H1 (cell line): ENCODE measurements around the gene CBR3. TPM values are rescaled to one million over a fixed set of nuclear protein-coding genes. Genes with fewer than 3 reads are reported as not detected.

Experiments
- CTCF ChIA-PET: fragments of 300-600 bp; sonication (Branson Sonifier 250); formaldehyde crosslinking; loops from one replicate; lab custom pipeline; 2021; ENCODE audit not compliant: partially characterized antibody; lab: Charles Lee
- POLR2A ChIA-PET: fragments of 300-600 bp; sonication (Branson Sonifier 250); formaldehyde crosslinking; loops from one replicate; lab custom pipeline; 2021; ENCODE audit warnings: inconsistent platforms; ENCODE audit not compliant: partially characterized antibody; lab: Charles Lee
- DNase-seq, 2 experiments: peaks; one replicate each; pipeline versions ENCODE4 v3.0.0 to v3.0.0-alpha.2; 2010 to 2022; ENCODE audit warnings: low spot score in 2 of 2, low read depth in 1 of 2, mixed read lengths in 1 of 2
- FAIRE-seq: peaks from 2 replicates; lab custom pipeline; 2011; peaks lifted over from hg19 to GRCh38; lab: Jason Lieb, UNC
- H2AFZ ChIP-seq: 2 replicates; pipeline ENCODE4 v1.8.1; 2012; ENCODE audit warnings: low read length, inconsistent platforms
- H2AK5ac ChIP-seq: 2 replicates; pipeline ENCODE4 v1.6.1; 2013; ENCODE audit warnings: low read depth, low read length
- H2BK120ac ChIP-seq: replicated peaks from 2 replicates; pipeline ENCODE3; 2013; ENCODE audit warnings: low read depth, low read length, inconsistent platforms
- H2BK12ac ChIP-seq: 2 replicates; pipeline ENCODE4 v1.6.1; 2013; ENCODE audit warnings: low read depth, low read length
- H2BK15ac ChIP-seq: 2 replicates; pipeline ENCODE4 v1.6.1; 2013; ENCODE audit warnings: low read length
- H2BK20ac ChIP-seq: 2 replicates; pipeline ENCODE4 v1.6.1; 2013; ENCODE audit warnings: low read length
- H2BK5ac ChIP-seq: 2 replicates; pipeline ENCODE4 v1.6.1; 2013; ENCODE audit warnings: low read depth, low read length
- H3K14ac ChIP-seq: 2 replicates; pipeline ENCODE4 v1.6.1; 2013; ENCODE audit warnings: inconsistent platforms; ENCODE audit not compliant: insufficient read length
- H3K18ac ChIP-seq: 2 replicates; pipeline ENCODE4 v1.6.1; 2013; ENCODE audit warnings: low read length; ENCODE audit errors: extremely low read depth
- H3K23ac ChIP-seq: 2 replicates; pipeline ENCODE4 v1.6.1; 2013; ENCODE audit warnings: inconsistent platforms; ENCODE audit not compliant: insufficient read length
- H3K23me2 ChIP-seq: 2 replicates; pipeline ENCODE4 v1.6.1; 2013; ENCODE audit warnings: low read depth, low read length
- H3K27ac ChIP-seq: 2 replicates; pipeline ENCODE4 v1.6.1; 2011; ENCODE audit warnings: low read depth, low read length, inconsistent platforms
- H3K27me3 ChIP-seq, 4 experiments: replicated peaks in 1 of 4; 1 replicate in 1 of 4; 2 replicates in 3 of 4; pipeline versions ENCODE4 v1.6.1 to v1.8.1; 2011 to 2013; ENCODE audit warnings: low read length in 3 of 4, mild to moderate bottlenecking in 3 of 4, inconsistent platforms in 2 of 4, mixed read lengths in 2 of 4, moderate library complexity in 1 of 4; ENCODE audit not compliant: control insufficient read depth in 3 of 4, insufficient read depth in 3 of 4; ENCODE audit errors: extremely low read depth in 1 of 4
- H3K36me3 ChIP-seq, 4 experiments: 2 replicates each; pipeline versions ENCODE4 v1.6.1 to v1.8.1; 2011 to 2013; ENCODE audit warnings: mild to moderate bottlenecking in 4 of 4, low read length in 3 of 4, moderate library complexity in 2 of 4, control low read depth in 1 of 4, inconsistent platforms in 1 of 4; ENCODE audit not compliant: insufficient read depth in 4 of 4, control insufficient read depth in 2 of 4
- H3K4ac ChIP-seq: replicated peaks from 2 replicates; pipeline ENCODE3; 2013; ENCODE audit warnings: low read length, low read depth, mixed read lengths, inconsistent platforms; ENCODE audit not compliant: insufficient read length
- H3K4me1 ChIP-seq, 4 experiments: replicated peaks in 1 of 4; 1 replicate in 1 of 4; 2 replicates in 3 of 4; pipeline versions ENCODE4 v1.6.1 to v1.8.1; 2011 to 2013; ENCODE audit warnings: low read length in 3 of 4, inconsistent platforms in 2 of 4, mixed read lengths in 1 of 4; ENCODE audit not compliant: insufficient read depth in 4 of 4, control insufficient read depth in 3 of 4
- H3K4me2 ChIP-seq, 2 experiments: 2 replicates each; pipeline versions ENCODE4 v1.6.1 to v1.8.1; 2011 to 2013; ENCODE audit warnings: low read depth in 2 of 2, low read length in 2 of 2, control low read depth in 1 of 2, inconsistent platforms in 1 of 2, mild to moderate bottlenecking in 1 of 2; ENCODE audit not compliant: insufficient read depth in 1 of 2
- H3K4me3 ChIP-seq, 4 experiments: fragments of 200-600, 300-600 bp in 1 of 4; sonication (generic), shearing (Covaris generic), sonication (Bioruptor Twin) in 1 of 4; 2 replicates each; pipeline versions ENCODE4 v1.5.1 to v1.8.1; 2011 to 2016; ENCODE audit warnings: low read length in 4 of 4, low read depth in 3 of 4, control low read depth in 2 of 4, inconsistent platforms in 2 of 4, mild to moderate bottlenecking in 2 of 4, mixed read lengths in 1 of 4, moderate library complexity in 1 of 4; ENCODE audit not compliant: insufficient read depth in 2 of 4; ENCODE audit errors: extremely low read depth in 1 of 4
- H3K56ac ChIP-seq: replicated peaks from 2 replicates; pipeline ENCODE3; 2013; ENCODE audit warnings: low read depth, mild to moderate bottlenecking, mixed read lengths, low read length, inconsistent platforms; ENCODE audit not compliant: insufficient read length
- H3K79me1 ChIP-seq: 2 replicates; pipeline ENCODE4 v1.6.1; 2013; ENCODE audit warnings: low read depth, low read length, control low read depth
- H3K79me2 ChIP-seq, 2 experiments: 2 replicates each; pipeline versions ENCODE4 v1.6.1 to v1.8.1; 2012 to 2013; ENCODE audit warnings: low read length in 2 of 2, mild to moderate bottlenecking in 2 of 2, inconsistent platforms in 1 of 2; ENCODE audit not compliant: insufficient read depth in 2 of 2, control insufficient read depth in 1 of 2
- H3K9ac ChIP-seq, 4 experiments: replicated peaks in 1 of 4; 1 replicate in 1 of 4; 2 replicates in 3 of 4; pipeline versions ENCODE4 v1.6.1 to v1.8.1; 2011 to 2013; ENCODE audit warnings: low read depth in 3 of 4, low read length in 3 of 4, control low read depth in 2 of 4, mild to moderate bottlenecking in 2 of 4, moderate library complexity in 2 of 4, inconsistent platforms in 1 of 4; ENCODE audit errors: extremely low read depth in 1 of 4
- H3K9me3 ChIP-seq, 2 experiments: 2 replicates each; pipeline versions ENCODE4 v1.6.1 to v1.8.1; 2012 to 2013; ENCODE audit warnings: mild to moderate bottlenecking in 2 of 2, moderate library complexity in 2 of 2, control low read depth in 1 of 2, inconsistent platforms in 1 of 2, low read depth in 1 of 2, low read length in 1 of 2, mixed read lengths in 1 of 2; ENCODE audit not compliant: insufficient read depth in 2 of 2
- H4K20me1 ChIP-seq, 2 experiments: replicated peaks in 1 of 2; 2 replicates each; pipeline versions ENCODE3 to v1.8.1; 2011 to 2013; ENCODE audit warnings: inconsistent platforms in 2 of 2, low read length in 2 of 2, mild to moderate bottlenecking in 1 of 2; ENCODE audit not compliant: insufficient read depth in 2 of 2, control insufficient read depth in 1 of 2
- H4K5ac ChIP-seq: 2 replicates; pipeline ENCODE4 v1.6.1; 2013; ENCODE audit warnings: low read length, low read depth, mixed read lengths, inconsistent platforms; ENCODE audit not compliant: insufficient read length
- H4K8ac ChIP-seq: 2 replicates; pipeline ENCODE4 v1.8.0; 2013; ENCODE audit warnings: mild to moderate bottlenecking, moderate library complexity, low read length, inconsistent platforms; ENCODE audit not compliant: insufficient read depth; ENCODE audit errors: extremely low read depth
- H4K91ac ChIP-seq: replicated peaks from 2 replicates; pipeline ENCODE3; 2013; ENCODE audit warnings: low read length, mixed read lengths, inconsistent platforms; ENCODE audit not compliant: insufficient read length
- ATF3 ChIP-seq: IDR thresholded peaks from 2 replicates; pipeline ENCODE4 v1.6.1; 2011; ENCODE audit warnings: low read depth, mild to moderate bottlenecking, low read length; ENCODE audit not compliant: insufficient read depth
- CBX5 ChIP-seq: fragments of 300-800, 300-1000 bp; sonication (generic); IDR thresholded peaks from 2 replicates; pipeline ENCODE4 v1.7.1; 2016; ENCODE audit warnings: antibody characterized with exemption, low read length, low read depth
- CREB1 ChIP-seq: IDR thresholded peaks from 2 replicates; pipeline ENCODE4 v1.6.1; 2012; ENCODE audit warnings: inconsistent platforms
- CTCF ChIP-seq, 3 experiments: IDR thresholded peaks; 1 replicate in 2 of 3; 2 replicates in 1 of 3; pipeline versions ENCODE4 v1.5.1 to v1.6.1; 2011; ENCODE audit warnings: low read length in 3 of 3, mild to moderate bottlenecking in 3 of 3, inconsistent platforms in 2 of 3, low read depth in 1 of 3, moderate library complexity in 1 of 3; ENCODE audit not compliant: insufficient read depth in 1 of 3; ENCODE audit errors: control extremely low read depth in 1 of 3
- FOSL1 ChIP-seq: IDR thresholded peaks from 2 replicates; pipeline ENCODE4 v1.6.1; 2011; ENCODE audit warnings: mild to moderate bottlenecking, low read depth, low read length, moderate library complexity; ENCODE audit not compliant: insufficient read depth
- GTF2F1 ChIP-seq: IDR thresholded peaks from 2 replicates; pipeline ENCODE4 v1.6.1; 2012; ENCODE audit warnings: low read depth, low read length, improper control_type of control experiment, borderline replicate concordance
- KDM1A ChIP-seq: fragments of 200-600, 300-600 bp; sonication (generic); IDR thresholded peaks from 2 replicates; pipeline ENCODE4 v1.7.1; 2016; ENCODE audit warnings: mild to moderate bottlenecking, low read length, borderline replicate concordance
- SIRT6 ChIP-seq: IDR thresholded peaks from one replicate; pipeline ENCODE4 v1.7.1; 2012; ENCODE audit warnings: low read length, inconsistent platforms
- TAF1 ChIP-seq: IDR thresholded peaks from 2 replicates; pipeline ENCODE4 v1.6.1; 2011; ENCODE audit warnings: mild to moderate bottlenecking, low read depth, low read length
- WGBS, 2 experiments: shearing (Covaris generic) in 1 of 2; methylation state at CpG; one replicate each; pipeline versions ENCODE4 v1.1.6 to v1.1.7; 2013 to 2015; ENCODE audit warnings: low lambda C conversion rate in 2 of 2, mixed read lengths in 2 of 2, inconsistent platforms in 1 of 2, low coverage in 1 of 2, missing lambda C conversion rate in 1 of 2; ENCODE audit not compliant: insufficient replicate concordance in 2 of 2, insufficient coverage in 1 of 2, insufficient read length in 1 of 2; ENCODE audit errors: extremely low coverage in 1 of 2, missing lambda C conversion rate in 1 of 2; 5-methylcytosine and 5-hydroxymethylcytosine counted together
- polyA plus RNA-seq, 7 experiments: library from polyadenylated mRNA; depleted of rRNA in 3 of 7; stranded (reverse) in 5 of 7; unstranded in 2 of 7; fragments of >200 nt in 5 of 7; fragments of 200-250 nt in 2 of 7; gene quantifications; 1 replicate in 5 of 7; 2 replicates in 1 of 7; 4 replicates in 1 of 7; pipeline versions ENCODE4 v1.2.1 to v1.2.3, GENCODE V29; 2011 to 2013; ENCODE audit warnings: missing spikeins in 2 of 7, mixed read lengths in 2 of 7
- total RNA-seq: library from RNA; stranded (reverse); fragmentation: NEBNext Ultra II Directional; extraction: Animal tissue kit (Norgen Biotek cat#: 25700); gene quantifications from 2 replicates; pipeline ENCODE4 v1.2.1, GENCODE V29; 2021

The CBR3 gene
- total and polyA plus RNA-seq, 2 of the 8 experiments (the other 6 are each of a cell fraction or from before 2014, with no cell fraction given) = 1.2 to 4.3 TPM

GRCh38 chr21:36105327-36105842, 29.5 kb upstream of the CBR3 start:
- Histone ChIP-seq H3K4me1 (peaks cover 0 to 14% (median 6%) of the 10 kb centered on the region in 4 experiments; a peak in 5 of 7 replicates), H3K56ac (no peak overlapping the region), H3K27me3 (no peaks in the 10 kb centered on the region), H2BK15ac (peak overlapping the region; percentile 97; the same call in 1 of the 2 replicates), H3K36me3 (peaks cover 0 to 29% (median 13%) of the 10 kb centered on the region in 4 experiments; a peak in 5 of 8 replicates), H3K9ac (peak overlapping the region; percentile 36 to 82 (median 74)), H3K4me2 (peak overlapping the region; percentile 98), H4K5ac (no peak overlapping the region), H3K14ac (no peak overlapping the region), H3K18ac (peak overlapping the region; percentile 98), H3K4me3 (peak overlapping the region; percentile 42 to 82 (median 66)), H2BK20ac (peak overlapping the region; percentile 98; the same call in 1 of the 2 replicates), H4K8ac (no peak overlapping the region), H2BK120ac (no peak overlapping the region), H2AK5ac (peak overlapping the region; percentile 53; the same call in 1 of the 2 replicates), H3K79me1 (no peaks in the 10 kb centered on the region), H2BK12ac (peak overlapping the region; percentile 99), H3K27ac (peak overlapping the region; percentile 61; the same call in 1 of the 2 replicates), H3K79me2 (peaks cover 0 to 31% of the 10 kb centered on the region in 2 experiments; a peak in 2 of 4 replicates), H3K4ac (no peak overlapping the region), H4K20me1 (no peaks in the 10 kb centered on the region), H2AFZ (peak overlapping the region; percentile 34; the same call in 1 of the 2 replicates), H3K23me2 (peaks cover 6% of the 10 kb centered on the region), H3K9me3 (peaks cover 3 to 9% of the 10 kb centered on the region in 2 experiments; a peak in 1 of 4 replicates), H3K23ac (no peak overlapping the region), H2BK5ac (peak overlapping the region; percentile 97), H4K91ac (peak overlapping the region; percentile 63)
- ChIA-PET CTCF (interaction anchor here (0.6 to 3.2 kb wide), 22 partner anchors 9 to 1212 kb away, joined by 3 to 14 read pairs (median 4); partner anchors contain the start of gene SETD4), POLR2A (interaction anchor here (0.9 to 2.6 kb wide), 7 partner anchors 9 to 72 kb away, joined by 3 to 21 read pairs (median 4); partner anchors contain the start of gene SETD4)
- 16% methylated on average over 2 of the region's 4 CpGs; no CpG with 5 or more reads in 1 of the 2 experiments for WGBS, 2 experiments
- DNase-seq = no peak
- FAIRE-seq = no peak
- TF ChIP-seq CREB1 (no peak), TAF1 (no peak), CTCF (IDR thresholded peaks at IDR 0.05; ENCODE audit: control extremely low read depth in 1 of 3, insufficient read depth in 1 of 3, low read depth in 1 of 3, low read length in 3 of 3) (no peak), ATF3 (no peak), FOSL1 (no peak), SIRT6 (no peak), CBX5 (no peak), KDM1A (no peak), GTF2F1 (no peak)
